Neuronal stem cell (in vitro differentiated cells): Measurements from ENCODE around the gene C2CD4C.

ENCODE experiments used
- DNase-seq: peaks from one replicate; pipeline ENCODE4 v3.0.0-alpha.2; 2013; ENCODE audit warnings: low spot score
- H2AFZ ChIP-seq: one replicate; pipeline ENCODE4 v1.6.1; 2013; ENCODE audit warnings: mild to moderate bottlenecking, low read length, inconsistent platforms
- H2AK5ac ChIP-seq: 2 replicates; pipeline ENCODE4 v1.6.1; 2013; ENCODE audit warnings: low read depth, mild to moderate bottlenecking, inconsistent platforms, low read length, moderate library complexity, mixed read lengths
- H2BK120ac ChIP-seq: 2 replicates; pipeline ENCODE4 v1.6.1; 2013; ENCODE audit warnings: low read depth, mild to moderate bottlenecking, inconsistent platforms, low read length, moderate library complexity, mixed read lengths
- H2BK12ac ChIP-seq: one replicate; pipeline ENCODE4 v1.6.1; 2013; ENCODE audit warnings: low read length, inconsistent platforms
- H2BK15ac ChIP-seq: 2 replicates; pipeline ENCODE4 v1.6.1; 2013; ENCODE audit warnings: mild to moderate bottlenecking, low read length, inconsistent platforms, mixed read lengths
- H2BK5ac ChIP-seq: one replicate; pipeline ENCODE4 v1.6.1; 2013; ENCODE audit warnings: inconsistent platforms, mild to moderate bottlenecking, low read length, moderate library complexity
- H3K14ac ChIP-seq: one replicate; pipeline ENCODE4 v1.6.1; 2013; ENCODE audit warnings: low read length, inconsistent platforms
- H3K18ac ChIP-seq: 2 replicates; pipeline ENCODE4 v1.6.1; 2013; ENCODE audit warnings: low read length, inconsistent platforms
- H3K23ac ChIP-seq: 2 replicates; pipeline ENCODE4 v1.6.1; 2013; ENCODE audit warnings: low read depth, mild to moderate bottlenecking, mixed read lengths, low read length, inconsistent platforms; ENCODE audit not compliant: poor library complexity
- H3K27ac ChIP-seq: replicated peaks from 3 replicates; pipeline ENCODE4 v1.5.1; 2013; ENCODE audit warnings: low read length, inconsistent platforms
- H3K27me3 ChIP-seq, 3 experiments: 2 replicates each; pipeline ENCODE4 v1.6.1; 2013; ENCODE audit warnings: low read length in 3 of 3, mild to moderate bottlenecking in 2 of 3, inconsistent platforms in 1 of 3, low read depth in 1 of 3, mixed read lengths in 1 of 3, moderate library complexity in 1 of 3; ENCODE audit not compliant: control insufficient read depth in 3 of 3, insufficient read depth in 3 of 3
- H3K36me3 ChIP-seq, 2 donors: replicated peaks in 1 of 2; 2 replicates each; pipeline ENCODE4 v1.6.1; 2013; ENCODE audit warnings: low read length in 2 of 2; ENCODE audit not compliant: control insufficient read depth in 2 of 2, insufficient read depth in 2 of 2
- H3K4ac ChIP-seq: 2 replicates; pipeline ENCODE4 v1.6.1; 2013; ENCODE audit warnings: inconsistent platforms, mild to moderate bottlenecking, low read length, moderate library complexity
- H3K4me1 ChIP-seq, 2 donors: 1 replicate in 1 of 2; 2 replicates in 1 of 2; pipeline ENCODE4 v1.6.1; 2013; ENCODE audit warnings: low read length in 2 of 2, low read depth in 1 of 2; ENCODE audit not compliant: control insufficient read depth in 2 of 2, insufficient read depth in 1 of 2
- H3K4me2 ChIP-seq: one replicate; pipeline ENCODE4 v1.6.1; 2013; ENCODE audit warnings: mild to moderate bottlenecking, low read length, inconsistent platforms; ENCODE audit not compliant: insufficient read depth, poor library complexity, severe bottlenecking
- H3K4me3 ChIP-seq, 2 donors: 2 replicates each; pipeline ENCODE4 v1.5.1; 2013; ENCODE audit warnings: low read length in 2 of 2, mild to moderate bottlenecking in 2 of 2, inconsistent platforms in 1 of 2, moderate library complexity in 1 of 2
- H3K79me1 ChIP-seq: one replicate; pipeline ENCODE4 v1.6.1; 2013; ENCODE audit warnings: low read depth, mild to moderate bottlenecking, inconsistent platforms, low read length, moderate library complexity
- H3K9ac ChIP-seq: one replicate; pipeline ENCODE4 v1.6.1; 2013; ENCODE audit warnings: mild to moderate bottlenecking, low read depth, low read length, inconsistent platforms; ENCODE audit not compliant: poor library complexity
- H3K9me3 ChIP-seq, 2 donors: replicated peaks in 1 of 2; 2 replicates each; pipeline versions ENCODE3 to v1.6.1; 2013; ENCODE audit warnings: low read length in 2 of 2, mild to moderate bottlenecking in 2 of 2, inconsistent platforms in 1 of 2, low read depth in 1 of 2, mixed read lengths in 1 of 2, moderate library complexity in 1 of 2; ENCODE audit not compliant: control insufficient read depth in 2 of 2, insufficient read depth in 1 of 2
- H4K8ac ChIP-seq: one replicate; pipeline ENCODE4 v1.6.1; 2013; ENCODE audit warnings: low read depth, mild to moderate bottlenecking, inconsistent platforms, low read length, moderate library complexity
- H4K91ac ChIP-seq: one replicate; pipeline ENCODE4 v1.6.1; 2013; ENCODE audit warnings: low read length, low read depth, mild to moderate bottlenecking, inconsistent platforms; ENCODE audit not compliant: poor library complexity
- WGBS, 2 donors: extraction: QIAGEN DNeasy Blood & Tissue Kit; methylation state at CpG; one replicate each; pipeline ENCODE4 v1.1.7; 2013; ENCODE audit warnings: missing lambda C conversion rate in 2 of 2, mixed read lengths in 1 of 2; ENCODE audit not compliant: insufficient read length in 2 of 2, insufficient replicate concordance in 1 of 2; ENCODE audit errors: extremely low coverage in 2 of 2; 5-methylcytosine and 5-hydroxymethylcytosine counted together

C2CD4C gene

DNA sequence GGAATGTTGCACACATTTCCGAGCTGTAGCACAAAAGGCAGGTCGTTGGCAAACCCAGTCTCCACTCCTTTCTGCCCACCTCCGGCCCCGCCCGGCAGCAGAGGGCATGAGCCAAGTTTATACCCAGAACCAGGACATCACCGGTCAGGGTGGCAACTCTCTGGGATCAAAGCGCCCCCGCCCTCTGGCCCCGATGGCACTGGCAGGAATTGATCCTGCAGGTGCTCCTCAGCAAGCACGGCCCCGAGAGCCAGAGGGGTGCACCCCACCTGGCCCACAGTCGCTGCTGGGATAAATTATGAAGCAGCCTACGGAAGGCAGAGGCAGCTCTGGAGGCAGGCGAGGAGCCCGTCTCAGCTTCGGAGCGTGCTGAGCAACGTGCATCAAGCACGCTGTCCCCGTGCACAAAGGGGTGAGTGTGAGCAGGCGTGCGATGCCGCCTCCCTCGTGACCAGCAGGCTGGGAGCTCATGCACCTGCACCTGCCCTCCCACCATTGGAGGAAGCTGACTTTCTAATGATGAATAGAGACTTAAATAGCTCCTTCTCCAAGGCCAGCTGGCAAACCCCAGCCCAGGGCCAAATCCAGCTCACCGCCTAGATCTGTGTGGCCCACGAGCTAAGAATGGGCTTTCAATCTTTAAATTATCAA, 26.2 kb upstream of the C2CD4C start:
- H3K4me2 ChIP-seq, result no peak overlapping the region
- DNase-seq, result no peak
- H2BK5ac ChIP-seq, result no peak overlapping the region
- H3K9me3 ChIP-seq, result peaks cover 4 to 11% of the 10 kb centered on the region in 2 donors
- no peak overlapping the region for H3K9ac ChIP-seq
- no CpG with 5 or more reads among the region's 26 CpGs for WGBS, 2 donors
- no peak overlapping the region for H2BK12ac ChIP-seq
- no peak overlapping the region for H3K23ac ChIP-seq
- H3K18ac ChIP-seq, result no peak overlapping the region
- H3K4me3 ChIP-seq, result no peak overlapping the region
- no peak overlapping the region for H2BK120ac ChIP-seq
- peaks cover 0 to 8% of the 10 kb centered on the region in 2 donors for H3K4me1 ChIP-seq
- H3K36me3 ChIP-seq, result peaks cover 0 to 12% of the 10 kb centered on the region in 2 donors
- peaks cover 0 to 2% (median 0%) of the 10 kb centered on the region in 3 experiments for H3K27me3 ChIP-seq
- no peak overlapping the region for H2AK5ac ChIP-seq
- no peak overlapping the region for H4K8ac ChIP-seq
- no peak overlapping the region for H3K14ac ChIP-seq
- no peak overlapping the region for H3K27ac ChIP-seq
- H2BK15ac ChIP-seq, result no peak overlapping the region
- H3K4ac ChIP-seq, result no peak overlapping the region
- H2AFZ ChIP-seq, result no peak overlapping the region
- peaks cover 2% of the 10 kb centered on the region for H3K79me1 ChIP-seq
- no peak overlapping the region for H4K91ac ChIP-seq

DNA sequence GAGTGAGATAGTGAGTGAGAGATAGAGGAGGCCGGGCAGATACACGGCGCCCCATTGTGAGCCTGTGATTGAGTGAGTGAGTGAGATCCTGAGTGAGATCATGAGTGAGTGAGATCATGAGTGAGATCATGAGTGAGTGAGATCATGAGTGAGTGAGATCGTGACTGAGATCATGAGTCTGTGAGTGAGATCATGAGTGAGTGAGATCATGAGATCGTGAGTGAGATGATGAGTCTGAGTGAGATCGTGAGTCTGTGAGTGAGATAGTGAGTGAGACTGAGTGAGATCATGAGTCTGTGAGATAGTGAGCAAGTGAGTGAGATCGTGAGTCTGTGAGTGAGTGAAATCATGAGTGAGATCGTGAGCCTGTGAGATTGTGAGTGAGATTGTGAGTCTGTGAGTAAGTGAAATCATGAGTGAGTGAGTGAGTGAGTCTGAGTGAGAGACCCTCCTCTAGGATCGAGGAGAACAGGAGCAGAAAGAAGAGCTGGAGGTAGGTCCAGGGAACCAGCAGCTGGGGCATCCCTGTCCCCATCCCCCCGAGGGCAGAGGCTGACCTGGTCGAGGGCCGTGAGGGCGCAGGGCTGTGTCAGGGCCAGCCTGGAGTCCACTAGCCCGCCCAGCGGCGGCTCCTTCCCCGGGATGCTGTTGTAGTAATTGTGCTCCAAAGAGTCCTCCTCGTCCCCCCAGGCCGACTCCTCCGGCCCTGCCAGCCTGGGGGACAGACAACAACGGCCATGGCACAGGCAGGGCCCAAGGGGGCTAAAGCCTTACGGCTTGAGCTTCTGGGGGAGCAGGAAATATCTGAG, 25.4 kb upstream of the C2CD4C start:
- DNase-seq, result no peak
- Histone ChIP-seq H3K36me3 (peaks cover 0 to 20% of the 10 kb centered on the region in 2 donors), H3K14ac (no peak overlapping the region), H3K4me2 (no peak overlapping the region), H3K9ac (peak overlapping the region; percentile 30), H3K23ac (no peak overlapping the region), H3K27me3 (peaks cover 0 to 2% (median 0%) of the 10 kb centered on the region in 3 experiments), H3K4me1 (peaks cover 0 to 8% of the 10 kb centered on the region in 2 donors), H2BK120ac (no peak overlapping the region), H3K9me3 (peaks cover 6 to 13% of the 10 kb centered on the region in 2 donors), H2BK12ac (no peak overlapping the region), H3K27ac (no peak overlapping the region), H2BK15ac (no peak overlapping the region), H3K18ac (no peak overlapping the region), H4K8ac (no peak overlapping the region), H4K91ac (no peak overlapping the region), H3K79me1 (peaks cover 2% of the 10 kb centered on the region), H3K4ac (no peak overlapping the region), H2AFZ (no peak overlapping the region), H2AK5ac (no peak overlapping the region), H2BK5ac (no peak overlapping the region), H3K4me3 (no peak overlapping the region)
- WGBS, 2 donors, result no CpG with 5 or more reads among the region's 22 CpGs

GRCh38 chr19:430701-431100, 21.8 kb upstream of the C2CD4C start:
- Histone ChIP-seq H2AK5ac (peak overlapping the region; percentile 56), H4K91ac (no peak overlapping the region), H3K9me3 (peaks cover 6 to 10% of the 10 kb centered on the region in 2 donors), H2BK12ac (no peak overlapping the region), H2BK120ac (no peak overlapping the region), H2BK5ac (no peak overlapping the region), H3K27ac (no peak overlapping the region), H3K14ac (no peak overlapping the region), H3K27me3 (peaks cover 0 to 10% (median 0%) of the 10 kb centered on the region in 3 experiments), H3K4me1 (peaks cover 0 to 2% of the 10 kb centered on the region in 2 donors), H3K23ac (no peak overlapping the region), H2AFZ (no peak overlapping the region), H4K8ac (no peak overlapping the region), H3K4ac (no peak overlapping the region), H2BK15ac (no peak overlapping the region), H3K36me3 (peaks cover 0 to 19% of the 10 kb centered on the region in 2 donors), H3K9ac (no peak overlapping the region), H3K4me2 (no peak overlapping the region), H3K18ac (no peak overlapping the region), H3K79me1 (no peaks in the 10 kb centered on the region), H3K4me3 (no peak overlapping the region)
- WGBS, 2 donors, result no CpG with 5 or more reads among the region's 10 CpGs
- no peak for DNase-seq

GRCh38 chr19:428149-428548, 19.2 kb upstream of the C2CD4C start:
- Histone ChIP-seq H3K27ac (no peak overlapping the region), H2BK5ac (no peak overlapping the region), H4K8ac (no peak overlapping the region), H2AFZ (no peak overlapping the region), H2BK15ac (no peak overlapping the region), H2BK120ac (no peak overlapping the region), H3K4ac (no peak overlapping the region), H3K4me2 (no peak overlapping the region), H3K9me3 (peaks cover 3 to 5% of the 10 kb centered on the region in 2 donors), H3K36me3 (peaks cover 0 to 16% of the 10 kb centered on the region in 2 donors), H3K23ac (no peak overlapping the region), H3K4me3 (no peak overlapping the region), H2BK12ac (no peak overlapping the region), H3K18ac (no peak overlapping the region), H3K4me1 (no peaks in the 10 kb centered on the region), H3K9ac (no peak overlapping the region), H3K79me1 (peaks cover 2% of the 10 kb centered on the region), H3K27me3 (peaks cover 0 to 10% (median 0%) of the 10 kb centered on the region in 3 experiments), H2AK5ac (no peak overlapping the region), H4K91ac (no peak overlapping the region), H3K14ac (no peak overlapping the region)
- no peak for DNase-seq
- WGBS, 2 donors, result no CpG with 5 or more reads among the region's 15 CpGs
